Measurements from ENCODE around the gene PRR18.

PRR18 gene

GRCh38 chr6:166318227-166318626 lies 10.0 kb upstream of the PRR18 start:
- Histone ChIP-seq H3K27ac (no peak overlapping the region), H3K4me1 (ENCODE audit: control insufficient read depth in 1 of 2, insufficient read depth in 1 of 2, low read depth in 1 of 2, low read length in 1 of 2) (no peaks in the 10 kb centered on the region), H3K36me3 (peaks cover 54% of the 10 kb centered on the region), H3K27me3 (no peaks in the 10 kb centered on the region), H3K9me3 (no peaks in the 10 kb centered on the region), H3K4me3 (ENCODE audit: low read depth in 1 of 2, low read length in 1 of 2) (no peak overlapping the region)
- TF ChIP-seq CTCF (IDR thresholded peaks at IDR 0.05), result no peak

- Histone ChIP-seq H3K4me1 (ENCODE audit: control insufficient read depth in 1 of 2, insufficient read depth in 1 of 2, low read depth in 1 of 2, low read length in 1 of 2) (no peaks in the 10 kb centered on the region), H3K27ac (no peak overlapping the region), H3K9me3 (no peaks in the 10 kb centered on the region), H3K36me3 (peaks cover 48% of the 10 kb centered on the region), H3K27me3 (peaks cover under 1% of the 10 kb centered on the region), H3K4me3 (ENCODE audit: low read depth in 1 of 2, low read length in 1 of 2) (no peak overlapping the region)
- TF ChIP-seq CTCF (IDR thresholded peaks at IDR 0.05), result no peak
Measured at GRCh38 chr6:166317261-166318212, 9.3 kb upstream of the PRR18 start.

GRCh38 chr6:166315436-166315835 lies 7.2 kb upstream of the PRR18 start:
- Histone ChIP-seq H3K27me3 (peaks cover 20% of the 10 kb centered on the region), H3K4me1 (ENCODE audit: control insufficient read depth in 1 of 2, insufficient read depth in 1 of 2, low read depth in 1 of 2, low read length in 1 of 2) (no peaks in the 10 kb centered on the region), H3K4me3 (ENCODE audit: low read depth in 1 of 2, low read length in 1 of 2) (no peak overlapping the region), H3K27ac (no peak overlapping the region), H3K36me3 (peaks cover 27% of the 10 kb centered on the region), H3K9me3 (no peaks in the 10 kb centered on the region)
- no peak for TF ChIP-seq CTCF (IDR thresholded peaks at IDR 0.05)

- Histone ChIP-seq H3K4me1 (ENCODE audit: control insufficient read depth in 1 of 2, insufficient read depth in 1 of 2, low read depth in 1 of 2, low read length in 1 of 2) (no peaks in the 10 kb centered on the region), H3K36me3 (peaks cover 18% of the 10 kb centered on the region), H3K27ac (no peak overlapping the region), H3K27me3 (peaks cover 30% of the 10 kb centered on the region), H3K4me3 (ENCODE audit: low read depth in 1 of 2, low read length in 1 of 2) (no peak overlapping the region), H3K9me3 (no peaks in the 10 kb centered on the region)
- no peak for TF ChIP-seq CTCF (IDR thresholded peaks at IDR 0.05)
Measured at GRCh38 chr6:166314454-166314853, 6.3 kb upstream of the PRR18 start.

GRCh38 chr6:166313255-166314070 lies 5.3 kb upstream of the PRR18 start:
- H3K4me1 ChIP-seq (ENCODE audit: control insufficient read depth in 1 of 2, insufficient read depth in 1 of 2, low read depth in 1 of 2, low read length in 1 of 2), result peaks cover 0 to 3% of the 10 kb centered on the region in 2 experiments
- H3K27me3 ChIP-seq, result peaks cover 40% of the 10 kb centered on the region
- H3K9me3 ChIP-seq, result no peaks in the 10 kb centered on the region
- TF ChIP-seq CTCF (IDR thresholded peaks at IDR 0.05), result no peak
- peaks cover 8% of the 10 kb centered on the region for H3K36me3 ChIP-seq
- no peak overlapping the region for H3K4me3 ChIP-seq (ENCODE audit: low read depth in 1 of 2, low read length in 1 of 2)
- H3K27ac ChIP-seq, result no peak overlapping the region

Measured in neutrophil (primary cell).